GM13977 (cell line): ENCODE results near the gene LPAR6.

Source experiments
- DNase-seq: peaks from one replicate; pipeline ENCODE4 v3.0.0; 2012; ENCODE audit warnings: low spot score
- in situ Hi-C: fragments of 300-500 bp; cut with MboI; formaldehyde crosslinking; loops from one replicate; pipeline ENCODE4 v1.12.0; 2022; ENCODE audit warnings: low sequenced_read_pairs, low pct_unique_long_range_greater_than_20kb, mixed read lengths, inconsistent platforms; ENCODE audit not compliant: unreplicated experiment
- TF ChIP-seq, protein P1 (sequence below): IDR thresholded peaks from 2 replicates; pipeline ENCODE4 v1.5.1; 2012; ENCODE audit warnings: mild to moderate bottlenecking, control low read depth; ENCODE audit not compliant: insufficient read depth; ENCODE audit errors: extremely low read depth, missing control alignments

The LPAR6 gene

GRCh38 chr13:48386816-48387215 is 26.1 kb downstream of the LPAR6 start:
- TF ChIP-seq, protein P1, sequence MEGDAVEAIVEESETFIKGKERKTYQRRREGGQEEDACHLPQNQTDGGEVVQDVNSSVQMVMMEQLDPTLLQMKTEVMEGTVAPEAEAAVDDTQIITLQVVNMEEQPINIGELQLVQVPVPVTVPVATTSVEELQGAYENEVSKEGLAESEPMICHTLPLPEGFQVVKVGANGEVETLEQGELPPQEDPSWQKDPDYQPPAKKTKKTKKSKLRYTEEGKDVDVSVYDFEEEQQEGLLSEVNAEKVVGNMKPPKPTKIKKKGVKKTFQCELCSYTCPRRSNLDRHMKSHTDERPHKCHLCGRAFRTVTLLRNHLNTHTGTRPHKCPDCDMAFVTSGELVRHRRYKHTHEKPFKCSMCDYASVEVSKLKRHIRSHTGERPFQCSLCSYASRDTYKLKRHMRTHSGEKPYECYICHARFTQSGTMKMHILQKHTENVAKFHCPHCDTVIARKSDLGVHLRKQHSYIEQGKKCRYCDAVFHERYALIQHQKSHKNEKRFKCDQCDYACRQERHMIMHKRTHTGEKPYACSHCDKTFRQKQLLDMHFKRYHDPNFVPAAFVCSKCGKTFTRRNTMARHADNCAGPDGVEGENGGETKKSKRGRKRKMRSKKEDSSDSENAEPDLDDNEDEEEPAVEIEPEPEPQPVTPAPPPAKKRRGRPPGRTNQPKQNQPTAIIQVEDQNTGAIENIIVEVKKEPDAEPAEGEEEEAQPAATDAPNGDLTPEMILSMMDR, result no peak
- DNase-seq, result no peak
- in situ Hi-C loops, result no loop called here

DNA sequence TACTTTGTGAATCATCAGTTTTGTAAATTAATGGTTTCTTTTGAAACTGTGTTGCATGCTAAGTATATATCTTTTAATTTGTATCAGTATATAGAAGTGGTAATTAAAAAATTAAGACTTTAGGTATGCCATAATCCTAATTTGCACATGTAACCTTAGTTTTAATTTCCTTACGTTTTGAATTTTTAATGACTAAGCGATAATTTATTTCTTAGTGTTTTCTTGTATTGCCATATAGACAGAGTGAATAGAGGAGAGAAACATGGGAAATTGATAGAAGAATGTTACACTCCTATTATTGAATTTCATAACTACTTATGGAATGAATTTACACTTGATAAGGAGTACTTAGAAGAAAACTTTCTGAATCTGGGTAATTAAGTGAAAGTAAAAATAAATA is 29.5 kb downstream of the LPAR6 start:
- DNase-seq, result no peak
- in situ Hi-C loops, result no loop called here
- TF ChIP-seq, protein P1, result no peak

DNA sequence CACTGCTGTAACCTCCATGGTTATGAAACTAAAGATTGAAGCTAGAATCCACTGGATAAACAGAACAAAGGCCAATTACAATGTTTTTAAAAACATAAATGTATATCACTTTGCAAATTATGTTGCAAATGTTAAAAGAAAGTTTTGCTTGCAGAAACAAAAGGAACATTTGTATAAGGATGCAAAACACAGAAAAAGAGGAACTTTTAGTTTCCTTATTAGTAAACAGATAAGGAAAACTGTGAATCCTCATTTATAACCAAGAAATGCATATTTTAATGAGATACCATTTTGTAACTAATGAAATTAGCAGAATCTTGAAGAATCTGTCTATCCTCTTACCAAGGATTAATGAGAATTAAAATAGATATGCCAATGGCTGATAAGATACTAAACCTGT is 32.3 kb downstream of the LPAR6 start:
- in situ Hi-C loops, result no loop called here
- TF ChIP-seq, protein P1, result no peak

GRCh38 chr13:48377857-48378256 is 35.1 kb downstream of the LPAR6 start:
- in situ Hi-C loops, result no loop called here
- TF ChIP-seq, protein P1, result no peak

More for the DNA sequence above, 32.3 kb downstream of the LPAR6 start:
- DNase-seq, result no peak

GRCh38 chr13:48370815-48371214 is 42.1 kb downstream of the LPAR6 start:
- in situ Hi-C loops, result no loop called here
- no peak for DNase-seq
- TF ChIP-seq, protein P1, result no peak

More at GRCh38 chr13:48377857-48378256, 35.1 kb downstream of the LPAR6 start:
- no peak for DNase-seq

- in situ Hi-C loops, result no loop called here
- no peak for DNase-seq
- TF ChIP-seq, protein P1, result no peak
Observed at GRCh38 chr13:48369988-48370387, 42.9 kb downstream of the LPAR6 start.
